GM21367 (cell line): ENCODE data around the gene UNC93A.
"Not testable (repeated sequence)": the region's sequence is repeated elsewhere in the genome, so short reads cannot be mapped to it uniquely, and the experiment has no call there.

Experiments used
- ATAC-seq: cut with Tn5 transposase; IDR thresholded peaks from one replicate; pipeline ENCODE4 v1.9.1; 2021; ENCODE audit not compliant: unreplicated experiment

The UNC93A gene

GRCh38 chr6:167308207-167308606, 17.1 kb downstream of the UNC93A start:
- ATAC-seq = no peak

DNA sequence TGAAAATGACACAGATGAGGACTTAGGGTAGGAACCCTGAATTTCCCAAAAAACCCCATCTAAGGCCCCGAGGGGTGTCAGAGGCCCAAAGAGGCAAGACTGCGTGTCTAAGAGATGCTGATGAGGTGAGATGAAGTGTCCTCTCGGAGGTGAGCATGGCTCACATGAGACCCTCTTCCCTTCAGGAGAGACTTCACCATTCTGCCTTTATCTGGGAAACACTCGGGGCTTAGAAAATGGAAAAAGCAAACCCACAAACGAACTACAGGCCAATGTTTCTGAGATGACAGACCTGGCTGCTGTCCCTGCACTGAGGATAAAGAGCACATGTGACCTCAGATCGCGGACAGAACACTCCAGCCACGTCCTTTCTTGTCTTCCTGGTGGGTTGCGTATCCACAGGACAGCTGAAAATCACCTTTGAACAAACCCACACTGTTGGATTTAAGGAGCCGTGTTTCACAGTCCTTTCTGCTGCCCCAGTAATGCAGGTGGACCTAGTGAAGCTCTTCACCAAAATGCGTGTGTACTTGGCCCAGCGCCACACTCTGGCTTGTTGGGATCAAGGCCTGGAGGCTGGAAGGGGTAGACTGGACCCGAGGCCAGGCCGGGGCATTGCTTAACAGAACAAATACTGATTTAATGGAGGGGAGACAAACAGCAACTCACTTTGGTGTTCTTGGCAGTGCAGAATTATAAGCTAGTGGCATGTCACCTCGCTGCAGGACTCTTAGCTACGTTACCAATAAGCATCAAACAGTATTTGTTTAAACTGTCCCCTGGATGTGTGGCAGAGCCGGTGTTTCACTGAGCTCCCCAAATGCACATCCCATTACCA, 18.5 kb downstream of the UNC93A start:
- not testable (repeated sequence) for ATAC-seq

DNA sequence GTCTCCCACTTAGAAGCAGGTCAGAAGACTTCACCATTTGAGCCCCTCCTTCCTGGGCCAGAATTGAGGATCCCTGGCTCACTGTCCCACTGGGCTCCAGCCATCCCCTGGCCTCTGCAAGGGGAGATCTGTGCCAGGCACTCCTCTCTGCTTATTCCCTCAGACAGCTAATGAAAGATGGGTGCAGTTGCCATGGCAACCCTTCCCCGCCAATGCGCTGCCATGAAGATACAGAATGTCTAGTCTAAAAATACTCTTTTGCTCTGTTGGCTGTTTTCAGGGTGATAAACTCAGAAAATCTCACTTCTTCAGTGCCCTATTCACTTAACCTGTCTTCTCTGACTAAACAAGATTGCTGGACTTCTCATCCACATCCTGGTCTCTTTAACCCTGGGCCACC, 20.2 kb downstream of the UNC93A start:
- ATAC-seq = no peak

GRCh38 chr6:167311691-167312090, 20.6 kb downstream of the UNC93A start:
- ATAC-seq = not testable (repeated sequence)

- ATAC-seq = no peak
Measured at GRCh38 chr6:167314180-167314821, 23.2 kb downstream of the UNC93A start.

DNA sequence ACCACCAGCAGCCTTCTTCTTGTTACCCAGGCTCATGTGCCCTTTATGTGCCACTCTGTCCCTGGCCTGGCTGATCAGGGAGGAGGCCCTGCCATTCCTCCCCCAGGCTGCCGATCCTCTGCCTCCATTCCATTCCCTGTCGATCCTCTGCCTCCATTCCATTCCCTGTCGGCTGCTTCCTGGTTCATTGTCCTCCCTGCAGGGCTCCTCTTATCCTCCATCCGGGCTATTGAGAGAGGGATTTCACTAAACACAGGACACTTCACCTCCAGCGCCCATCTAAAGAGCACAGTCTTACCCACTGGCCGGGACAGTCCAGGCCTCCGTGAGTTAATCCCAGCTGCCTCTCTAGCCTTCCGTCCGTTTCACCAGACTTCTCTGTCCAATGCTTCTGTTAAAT, 26.1 kb downstream of the UNC93A start:
- ATAC-seq = no peak

- not testable (repeated sequence) for ATAC-seq
Measured at GRCh38 chr6:167318354-167318753, 27.2 kb downstream of the UNC93A start.

GRCh38 chr6:167318856-167319255, 27.7 kb downstream of the UNC93A start:
- not testable (repeated sequence) for ATAC-seq

GRCh38 chr6:167319856-167320753, 29.0 kb downstream of the UNC93A start:
- ATAC-seq = not testable (repeated sequence)

GRCh38 chr6:167320754-167321056, 29.6 kb downstream of the UNC93A start:
- ATAC-seq = not testable (repeated sequence)

DNA sequence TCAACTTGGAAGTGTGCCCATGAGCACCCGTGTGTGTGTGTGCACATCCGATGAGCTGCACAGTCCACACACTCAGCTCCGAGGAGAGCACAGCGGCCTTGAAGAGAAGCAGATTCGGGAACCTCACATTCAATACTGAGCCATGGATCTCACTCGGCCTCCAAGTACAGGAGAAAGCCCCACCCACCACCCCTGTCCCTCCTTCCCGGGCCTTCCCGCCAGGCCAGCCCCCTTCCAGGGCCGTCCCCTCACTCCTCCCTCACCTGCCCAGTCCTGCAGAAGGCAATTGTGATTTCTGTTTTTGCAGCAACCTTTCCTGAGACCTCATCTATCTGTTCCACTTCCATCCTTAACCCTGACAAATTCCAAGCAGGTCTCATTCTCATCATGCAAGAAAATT, 30.1 kb downstream of the UNC93A start:
- ATAC-seq = not testable (repeated sequence)

- ATAC-seq = no peak
Measured at GRCh38 chr6:167323111-167323510, 32.0 kb downstream of the UNC93A start.

DNA sequence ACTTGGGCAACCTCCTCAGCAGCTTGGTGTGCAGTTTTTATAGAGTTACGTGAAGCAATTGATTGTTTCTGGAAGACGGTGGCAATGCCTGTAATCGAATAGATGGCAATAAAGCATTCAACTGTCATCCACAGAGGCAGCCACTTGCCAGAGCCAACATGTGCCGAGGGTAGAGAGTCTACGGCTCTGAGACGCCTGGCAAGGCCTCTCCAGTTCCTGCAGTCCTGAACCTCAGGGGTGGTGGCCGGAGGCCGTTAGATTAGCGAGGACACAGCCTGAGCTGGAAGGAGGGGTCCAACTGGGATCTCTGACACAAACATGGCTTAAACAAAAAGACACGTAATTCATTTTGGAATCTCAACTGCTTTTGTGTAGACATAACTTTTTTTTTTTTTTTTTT, 33.0 kb downstream of the UNC93A start:
- no peak for ATAC-seq

DNA sequence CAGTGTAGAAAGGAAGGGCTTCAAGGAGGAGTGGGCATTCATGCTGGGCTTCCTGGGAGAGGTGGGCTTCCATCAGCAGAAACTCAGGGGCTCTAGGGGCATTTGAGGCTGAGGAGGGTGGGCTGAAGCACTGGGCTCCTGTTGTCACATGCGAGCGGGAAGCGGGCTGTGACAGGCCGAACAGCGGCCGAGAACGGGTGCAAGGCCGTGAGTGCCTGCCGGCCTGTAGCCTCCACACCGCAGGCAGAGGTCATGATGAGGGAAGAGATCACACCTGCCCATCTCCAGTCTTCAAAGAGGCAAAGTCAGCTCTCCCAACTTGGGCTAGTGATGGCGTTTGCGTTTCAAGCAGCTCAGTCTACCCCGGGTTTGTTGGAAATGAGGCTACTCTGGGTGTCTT, 34.7 kb downstream of the UNC93A start:
- no peak for ATAC-seq

DNA sequence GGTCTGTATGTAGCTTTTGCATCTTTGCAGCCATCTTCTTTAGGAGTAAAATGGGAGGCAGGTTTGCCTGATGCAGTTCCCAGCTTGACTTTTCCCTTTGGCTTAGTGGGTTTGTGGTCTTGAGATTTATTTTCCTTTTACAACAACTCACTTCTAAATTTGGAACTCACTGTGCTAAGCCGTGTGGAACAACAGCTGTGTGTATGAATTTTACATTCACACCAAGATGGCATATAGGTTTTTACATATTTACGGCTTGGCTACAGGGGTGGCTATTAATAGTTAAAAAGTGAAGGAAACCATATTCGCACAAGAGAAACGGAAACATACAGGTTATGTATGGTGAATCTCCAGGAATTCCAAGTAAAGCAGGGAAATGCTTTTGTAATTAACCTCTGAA, 36.3 kb downstream of the UNC93A start:
- no peak for ATAC-seq

DNA sequence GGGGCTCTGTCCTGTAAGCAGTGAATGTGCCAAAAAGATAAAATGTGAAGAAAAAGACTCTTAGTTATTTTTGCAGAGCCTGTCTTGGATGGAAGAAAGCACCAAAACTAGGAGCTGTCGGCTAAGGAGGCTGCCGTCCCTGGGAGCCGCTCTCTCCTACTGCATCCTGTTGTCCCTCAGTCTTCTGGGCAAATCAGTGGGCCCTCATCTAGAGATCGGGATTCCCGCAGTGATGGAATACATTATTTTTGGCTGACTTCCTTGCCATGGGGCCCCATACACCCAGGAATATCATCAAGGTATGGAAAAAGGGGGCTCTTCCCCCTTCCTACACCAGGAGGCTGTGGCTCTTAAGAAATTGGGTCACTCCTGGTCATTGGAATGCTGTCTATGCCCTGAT, 37.0 kb downstream of the UNC93A start:
- ATAC-seq = no peak

DNA sequence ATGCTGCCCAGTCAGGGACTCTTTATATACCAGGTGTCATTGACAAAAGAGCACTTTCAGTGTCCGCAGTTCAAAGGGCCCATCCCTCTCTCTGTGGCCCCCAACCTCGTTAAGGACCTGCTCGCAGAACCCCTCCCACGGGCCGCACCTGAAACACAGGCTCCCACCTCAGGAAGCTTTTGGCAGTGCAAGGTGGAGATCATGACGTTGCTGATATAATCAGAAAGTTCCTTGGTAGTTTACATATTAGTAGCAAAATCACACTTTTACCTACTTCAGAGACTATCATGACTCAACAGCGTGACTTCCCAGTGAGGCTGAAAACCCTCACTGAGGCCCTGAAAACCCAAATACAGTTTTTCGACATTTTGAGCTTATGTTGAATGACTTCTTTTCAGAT, 37.9 kb downstream of the UNC93A start:
- ATAC-seq = no peak

GRCh38 chr6:167330750-167331149, 39.6 kb downstream of the UNC93A start:
- no peak for ATAC-seq

GRCh38 chr6:167331565-167331964, 40.5 kb downstream of the UNC93A start:
- ATAC-seq = no peak

- no peak for ATAC-seq
Measured at GRCh38 chr6:167336844-167337630, 45.9 kb downstream of the UNC93A start.
